ENCODE measurements around the gene ESAM.

ESAM gene

DNA sequence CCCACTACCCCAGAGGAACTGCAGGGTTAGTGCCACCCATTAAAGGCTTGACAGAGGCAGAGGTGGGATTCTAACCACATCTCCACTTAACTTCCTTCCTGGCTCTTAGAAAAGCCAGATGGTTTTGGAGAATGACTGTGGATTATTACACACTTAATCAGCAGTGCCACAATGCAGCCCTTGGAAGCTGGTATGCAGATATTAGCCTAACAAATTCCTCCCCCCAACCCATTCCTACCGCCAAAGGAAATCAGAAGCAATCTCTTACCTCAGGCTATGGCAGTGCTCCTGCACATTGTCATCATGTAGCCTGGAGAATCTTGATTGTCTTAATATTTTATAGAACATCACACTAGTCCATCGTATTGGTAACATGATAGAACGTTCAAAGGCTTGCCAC is 45.5 kb downstream of the ESAM start:
- no peak overlapping the region for H3K27ac ChIP-seq
- TF ChIP-seq, protein P1, sequence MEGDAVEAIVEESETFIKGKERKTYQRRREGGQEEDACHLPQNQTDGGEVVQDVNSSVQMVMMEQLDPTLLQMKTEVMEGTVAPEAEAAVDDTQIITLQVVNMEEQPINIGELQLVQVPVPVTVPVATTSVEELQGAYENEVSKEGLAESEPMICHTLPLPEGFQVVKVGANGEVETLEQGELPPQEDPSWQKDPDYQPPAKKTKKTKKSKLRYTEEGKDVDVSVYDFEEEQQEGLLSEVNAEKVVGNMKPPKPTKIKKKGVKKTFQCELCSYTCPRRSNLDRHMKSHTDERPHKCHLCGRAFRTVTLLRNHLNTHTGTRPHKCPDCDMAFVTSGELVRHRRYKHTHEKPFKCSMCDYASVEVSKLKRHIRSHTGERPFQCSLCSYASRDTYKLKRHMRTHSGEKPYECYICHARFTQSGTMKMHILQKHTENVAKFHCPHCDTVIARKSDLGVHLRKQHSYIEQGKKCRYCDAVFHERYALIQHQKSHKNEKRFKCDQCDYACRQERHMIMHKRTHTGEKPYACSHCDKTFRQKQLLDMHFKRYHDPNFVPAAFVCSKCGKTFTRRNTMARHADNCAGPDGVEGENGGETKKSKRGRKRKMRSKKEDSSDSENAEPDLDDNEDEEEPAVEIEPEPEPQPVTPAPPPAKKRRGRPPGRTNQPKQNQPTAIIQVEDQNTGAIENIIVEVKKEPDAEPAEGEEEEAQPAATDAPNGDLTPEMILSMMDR (conservative IDR thresholded peaks at IDR 0.05), result no peak

- H3K27ac ChIP-seq, result no peak overlapping the region
- TF ChIP-seq, protein P1 (conservative IDR thresholded peaks at IDR 0.05), result no peak
Measured at GRCh38 chr11:124712392-124712791, 49.7 kb downstream of the ESAM start.

- H3K27ac ChIP-seq, result no peak overlapping the region
- TF ChIP-seq, protein P1 (conservative IDR thresholded peaks at IDR 0.05), result no peak
Measured at GRCh38 chr11:124707829-124708228, 54.3 kb downstream of the ESAM start.

Data from VCaP (cell line).